Activated CD8-positive, alpha-beta memory T cell treated with anti-CD3 and anti-CD28 coated beads for 4 hours (primary cell): Measurements from ENCODE around the gene DDAH1.
"Not testable (repeated sequence)": the region's sequence is repeated elsewhere in the genome, so short reads cannot be mapped to it uniquely, and the experiment has no call there.

ENCODE experiments used
- DNase-seq, 2 donors: peaks; one replicate each; pipeline ENCODE4 v3.0.0-alpha.2; 2020; ENCODE audit warnings: low read depth in 2 of 2

The DDAH1 gene

GRCh38 chr1:85359874-85360721 is 104.9 kb downstream of the DDAH1 start:
- DNase-seq = no peak

- DNase-seq = no peak
These were observed 106.1 kb downstream of the DDAH1 start for GRCh38 chr1:85358702-85359438.

GRCh38 chr1:85357817-85358216 is 107.1 kb downstream of the DDAH1 start:
- no peak for DNase-seq

- no peak for DNase-seq
These were observed 108.8 kb downstream of the DDAH1 start for GRCh38 chr1:85356130-85356529.

- no peak for DNase-seq
These were observed 112.9 kb downstream of the DDAH1 start for GRCh38 chr1:85352055-85352454.

GRCh38 chr1:85351202-85351828 is 113.6 kb downstream of the DDAH1 start:
- DNase-seq = no peak

- no peak for DNase-seq
These were observed 115.7 kb downstream of the DDAH1 start for GRCh38 chr1:85349224-85349623.

GRCh38 chr1:85347908-85348307 is 117.1 kb downstream of the DDAH1 start:
- DNase-seq = no peak

GRCh38 chr1:85347275-85347674 is 117.7 kb downstream of the DDAH1 start:
- DNase-seq = not testable (repeated sequence)

- DNase-seq = no peak
These were observed 120.7 kb downstream of the DDAH1 start for GRCh38 chr1:85344256-85344694.

GRCh38 chr1:85343612-85344255 is 121.2 kb downstream of the DDAH1 start:
- no peak for DNase-seq

GRCh38 chr1:85343213-85343611 is 121.7 kb downstream of the DDAH1 start:
- no peak for DNase-seq

GRCh38 chr1:85342207-85342606 is 122.8 kb downstream of the DDAH1 start:
- DNase-seq = no peak

GRCh38 chr1:85340427-85340826 is 124.5 kb downstream of the DDAH1 start:
- no peak for DNase-seq

- no peak for DNase-seq
These were observed 125.1 kb downstream of the DDAH1 start for GRCh38 chr1:85339656-85340399.

GRCh38 chr1:85339089-85339488 is 125.9 kb downstream of the DDAH1 start:
- DNase-seq = no peak

- no peak for DNase-seq
These were observed 130.0 kb downstream of the DDAH1 start for GRCh38 chr1:85334962-85335361.

- DNase-seq = no peak
These were observed 131.8 kb downstream of the DDAH1 start for GRCh38 chr1:85333186-85333585.

GRCh38 chr1:85332575-85332974 is 132.4 kb downstream of the DDAH1 start:
- no peak for DNase-seq

GRCh38 chr1:85330711-85331290 is 134.2 kb downstream of the DDAH1 start:
- DNase-seq = no peak

GRCh38 chr1:85330214-85330631 is 134.7 kb downstream of the DDAH1 start:
- no peak for DNase-seq
